ENCODE measurements around the gene PCBP2.

The PCBP2 gene

DNA sequence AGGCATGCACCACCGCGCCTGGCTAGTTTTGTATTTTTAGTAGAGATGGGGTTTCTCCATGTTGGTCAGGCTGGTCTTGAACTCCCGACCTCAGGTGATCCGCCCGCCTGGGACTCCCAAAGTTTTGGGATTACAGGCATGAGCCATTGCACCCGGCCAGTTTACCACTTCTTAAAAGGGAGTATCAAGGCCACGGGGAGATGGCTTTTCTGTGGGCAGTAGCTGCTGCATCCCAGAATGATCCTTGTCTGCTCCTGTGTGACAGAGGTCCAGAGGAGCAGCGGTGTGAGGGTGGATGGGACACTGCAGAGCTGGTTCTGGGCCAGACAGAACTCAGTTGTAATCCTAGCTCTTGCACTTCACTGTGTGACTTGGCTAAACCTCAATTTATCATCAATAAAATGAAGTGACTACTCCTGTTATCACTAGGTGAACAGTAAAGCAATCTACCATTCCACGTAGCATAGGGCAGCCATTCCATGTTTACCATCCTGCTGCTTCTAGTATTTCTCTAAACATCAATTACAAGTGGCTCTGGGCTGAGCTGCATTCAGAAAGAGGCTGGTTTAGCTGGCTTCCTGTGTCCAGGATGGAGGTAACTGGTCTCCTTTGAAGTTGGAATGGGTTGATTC is 58.4 kb downstream of the PCBP2 start:
- DNase-seq: no peak

DNA sequence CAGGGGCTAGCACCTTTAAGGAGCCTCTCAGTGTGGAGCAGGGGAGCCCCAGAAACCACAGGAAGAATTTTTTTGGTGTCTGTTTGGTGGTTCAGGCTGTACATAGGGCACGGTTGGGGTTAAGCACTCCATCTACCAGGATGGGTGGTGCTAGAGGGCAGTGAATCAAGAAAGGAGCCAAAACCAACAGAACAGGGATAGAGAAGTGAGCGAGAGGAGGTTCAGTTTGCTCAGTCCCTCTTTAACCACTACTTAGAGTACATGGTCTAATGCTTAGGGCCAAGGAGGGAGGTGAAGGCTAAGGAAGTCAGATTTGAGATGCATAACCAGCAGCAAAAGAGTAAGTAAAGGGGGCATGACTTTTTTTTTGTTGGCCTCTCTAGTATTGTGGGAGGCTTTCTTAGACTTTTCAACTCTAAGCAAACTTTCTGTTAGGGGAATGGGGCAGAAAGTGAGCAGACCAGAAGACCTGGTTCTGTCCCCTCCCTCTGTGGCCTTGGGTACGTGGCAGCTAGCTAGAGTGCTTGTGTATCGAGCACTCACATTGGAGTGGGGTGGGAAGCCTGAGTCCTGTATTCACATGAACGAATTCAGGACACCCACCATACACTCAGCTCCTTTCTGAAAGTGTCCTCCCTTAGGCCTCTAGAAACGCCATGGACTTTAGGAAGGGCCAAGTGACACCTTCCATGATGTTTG is 62.0 kb downstream of the PCBP2 start:
- DNase-seq: no peak

DNA sequence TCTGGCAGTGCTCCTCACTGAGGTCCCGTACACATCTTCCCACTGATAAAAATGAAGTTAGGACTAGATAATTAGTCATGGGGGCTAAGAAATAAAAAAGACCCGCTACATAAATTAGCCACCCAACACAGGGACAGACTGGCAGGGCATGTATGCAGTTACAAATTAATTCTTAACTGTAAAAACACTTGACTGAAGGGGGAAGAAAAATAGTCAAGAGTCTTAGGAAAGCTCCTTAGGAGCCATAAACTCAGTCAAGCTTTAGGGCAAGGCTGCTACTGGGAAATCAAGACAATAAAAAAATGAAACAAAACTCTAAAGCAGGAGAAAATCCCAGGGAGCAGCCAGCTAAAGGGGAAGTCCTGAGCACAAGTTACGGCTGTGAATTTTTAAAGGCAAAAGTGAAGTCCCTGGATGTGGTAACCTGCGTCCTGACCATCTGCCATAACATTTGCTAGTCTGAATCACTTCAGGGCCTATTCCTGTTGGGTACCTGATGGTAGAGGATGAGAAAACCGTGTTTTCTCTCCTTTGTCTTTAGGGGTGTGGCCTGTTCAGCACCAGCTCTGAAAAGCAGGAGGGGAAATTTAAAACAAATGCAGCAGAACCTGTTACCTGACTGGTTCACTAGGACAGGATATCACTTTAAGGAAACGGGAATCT is 62.9 kb downstream of the PCBP2 start:
- DNase-seq: no peak

DNA sequence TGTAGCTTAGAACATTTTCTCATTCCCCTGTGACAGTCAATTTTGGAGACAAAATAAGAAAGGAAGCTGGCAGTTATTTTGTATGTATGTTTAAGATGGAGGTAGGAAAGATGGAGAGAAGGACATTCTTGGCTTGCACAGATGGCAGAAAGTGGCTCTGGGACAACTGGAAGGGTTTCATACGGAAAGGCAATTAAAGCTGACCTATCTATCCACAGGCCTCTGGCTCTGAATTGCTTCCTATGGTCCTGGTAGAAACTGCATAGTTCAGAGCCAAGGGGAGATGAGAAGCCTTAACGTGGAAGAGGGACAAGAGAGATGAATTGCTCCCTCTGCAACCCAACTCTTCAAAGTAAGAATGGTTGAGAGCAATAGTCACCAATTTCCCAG is 63.4 kb downstream of the PCBP2 start:
- DNase-seq: no peak

DNA sequence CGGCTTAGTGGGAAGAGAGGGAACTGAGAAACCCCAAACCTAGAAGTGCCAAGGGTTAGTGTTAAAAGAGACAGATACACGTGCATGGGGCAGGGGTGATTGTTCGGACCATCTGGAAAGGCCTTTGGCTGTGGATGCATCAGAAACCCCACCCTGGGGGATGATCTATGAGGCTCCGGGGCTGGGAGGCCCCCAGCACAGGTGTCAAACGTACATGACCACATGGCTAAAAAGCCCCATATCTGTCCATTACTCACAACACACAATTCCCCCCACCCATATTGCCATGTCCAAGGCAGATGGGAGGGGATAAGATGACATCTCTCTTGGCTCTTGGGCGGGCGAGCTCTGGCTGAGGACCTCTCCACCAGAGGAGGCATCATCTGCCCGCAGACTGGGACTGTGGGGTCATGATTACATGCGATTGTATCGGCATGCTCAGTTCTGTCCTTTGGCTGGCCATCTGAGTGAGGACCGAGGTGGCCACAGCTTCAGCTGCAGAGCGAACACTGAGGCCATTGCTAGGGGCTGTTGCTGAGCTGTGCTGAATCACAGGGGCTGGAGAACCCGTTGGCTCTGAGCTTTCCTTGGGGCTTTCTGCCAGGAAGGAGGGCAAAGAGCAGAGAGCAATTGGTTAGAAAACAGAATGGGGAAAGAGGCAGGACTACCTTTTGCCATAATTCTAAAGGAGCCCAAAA is 65.0 kb downstream of the PCBP2 start:
- DNase-seq: no peak

DNA sequence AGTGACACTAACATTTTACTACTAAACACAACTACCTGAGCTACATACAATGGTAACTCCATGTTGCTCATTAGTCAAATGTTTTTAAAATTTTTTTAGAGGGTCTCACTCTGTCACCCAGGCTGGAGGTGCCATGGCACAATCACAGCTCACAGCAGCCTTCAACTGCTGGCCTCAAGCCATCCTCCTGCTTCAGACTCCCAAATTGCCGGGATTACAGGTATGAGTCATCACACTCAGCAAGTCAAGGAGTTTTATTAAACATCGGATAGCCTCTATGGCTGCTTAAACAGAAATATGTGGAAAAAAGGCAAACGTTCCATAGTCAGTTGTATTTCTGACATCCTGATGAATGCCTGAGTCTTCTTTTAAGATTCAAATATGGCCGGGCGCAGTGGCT is 66.5 kb downstream of the PCBP2 start:
- no peak for DNase-seq

DNA sequence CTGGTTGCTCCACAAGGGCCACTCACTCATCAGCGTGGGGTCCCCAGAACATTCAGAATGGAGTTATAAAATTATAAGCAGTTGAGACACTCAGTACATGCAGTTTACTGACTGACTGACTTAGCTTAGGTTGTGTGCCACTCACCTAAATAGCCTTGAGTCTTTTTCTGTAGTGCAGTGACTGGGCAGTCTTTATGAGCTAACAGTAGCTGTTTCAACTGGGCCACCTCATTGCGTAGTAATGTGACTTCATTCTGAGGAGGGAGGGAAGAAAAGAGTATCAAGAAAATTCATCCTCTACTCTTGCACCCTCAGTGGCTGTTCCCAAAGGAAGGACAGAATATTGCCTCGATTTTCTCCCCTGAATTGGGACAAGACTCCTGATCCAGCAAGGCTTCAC is 71.2 kb downstream of the PCBP2 start:
- no peak for DNase-seq

DNA sequence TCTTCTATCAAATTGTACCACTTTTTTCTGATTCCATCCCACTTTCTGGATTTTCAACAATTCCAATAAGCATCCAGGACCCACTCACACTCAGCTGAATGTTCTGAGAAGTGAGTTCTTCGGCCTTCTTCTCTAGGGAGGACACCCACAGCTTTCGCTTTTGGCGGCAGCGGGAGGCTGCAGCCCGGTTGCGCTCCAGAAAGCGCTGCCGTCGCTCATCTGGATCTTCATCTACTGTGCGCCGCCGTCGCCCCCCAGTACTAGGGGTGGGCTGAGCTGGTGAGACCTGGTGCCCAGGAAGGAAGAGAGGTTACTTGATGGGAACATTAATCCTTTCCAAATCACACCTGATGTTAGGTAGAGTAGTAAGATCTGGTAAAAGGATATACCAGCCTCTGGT is 72.6 kb downstream of the PCBP2 start:
- DNase-seq: no peak

DNA sequence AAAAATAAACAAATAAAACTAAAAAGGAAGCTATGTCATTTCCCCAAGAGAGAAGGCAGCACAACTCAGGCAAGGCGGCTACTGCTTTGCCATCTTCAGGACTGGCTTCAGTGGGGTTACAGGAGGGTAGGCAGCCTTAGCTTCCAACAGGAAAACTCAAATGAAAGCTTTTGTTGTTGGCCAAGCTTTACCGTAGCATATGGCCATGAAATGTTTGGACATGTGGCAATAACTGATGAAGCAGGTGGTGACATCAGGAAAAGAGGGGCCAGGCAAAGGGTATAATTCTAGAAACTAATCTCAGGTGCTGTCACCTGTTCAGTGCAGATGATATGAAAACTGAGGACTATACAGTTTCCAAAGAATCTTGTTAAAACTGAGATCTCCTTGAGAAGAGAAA is 78.2 kb downstream of the PCBP2 start:
- DNase-seq: no peak

All from Kasumi-1 (cell line).